NT2/D1 (cell line): ENCODE measurements around the gene SF3B1.

ENCODE experiments used
- SUZ12 ChIP-seq: IDR thresholded peaks from 2 replicates; pipeline ENCODE4 v1.6.1; 2011; ENCODE audit not compliant: insufficient read length, insufficient read depth; ENCODE audit errors: extremely low read depth
- YY1 ChIP-seq: IDR thresholded peaks from 2 replicates; pipeline ENCODE4 v1.6.1; 2011; ENCODE audit not compliant: insufficient read length, insufficient read depth
- ZNF274 ChIP-seq: IDR thresholded peaks from 2 replicates; pipeline ENCODE4 v1.6.1; 2011; ENCODE audit warnings: mild to moderate bottlenecking, low read depth, low read length

GRCh38 chr2:197455428-197455827 is 20.6 kb upstream of the SF3B1 start:
- TF ChIP-seq YY1: no peak
- TF ChIP-seq SUZ12: no peak
- no peak for TF ChIP-seq ZNF274
